ENCODE measurements around the gene INTS14.
"Not testable (repeated sequence)": the region's sequence is repeated elsewhere in the genome, so short reads cannot be mapped to it uniquely, and the experiment has no call there.

Gene INTS14

DNA sequence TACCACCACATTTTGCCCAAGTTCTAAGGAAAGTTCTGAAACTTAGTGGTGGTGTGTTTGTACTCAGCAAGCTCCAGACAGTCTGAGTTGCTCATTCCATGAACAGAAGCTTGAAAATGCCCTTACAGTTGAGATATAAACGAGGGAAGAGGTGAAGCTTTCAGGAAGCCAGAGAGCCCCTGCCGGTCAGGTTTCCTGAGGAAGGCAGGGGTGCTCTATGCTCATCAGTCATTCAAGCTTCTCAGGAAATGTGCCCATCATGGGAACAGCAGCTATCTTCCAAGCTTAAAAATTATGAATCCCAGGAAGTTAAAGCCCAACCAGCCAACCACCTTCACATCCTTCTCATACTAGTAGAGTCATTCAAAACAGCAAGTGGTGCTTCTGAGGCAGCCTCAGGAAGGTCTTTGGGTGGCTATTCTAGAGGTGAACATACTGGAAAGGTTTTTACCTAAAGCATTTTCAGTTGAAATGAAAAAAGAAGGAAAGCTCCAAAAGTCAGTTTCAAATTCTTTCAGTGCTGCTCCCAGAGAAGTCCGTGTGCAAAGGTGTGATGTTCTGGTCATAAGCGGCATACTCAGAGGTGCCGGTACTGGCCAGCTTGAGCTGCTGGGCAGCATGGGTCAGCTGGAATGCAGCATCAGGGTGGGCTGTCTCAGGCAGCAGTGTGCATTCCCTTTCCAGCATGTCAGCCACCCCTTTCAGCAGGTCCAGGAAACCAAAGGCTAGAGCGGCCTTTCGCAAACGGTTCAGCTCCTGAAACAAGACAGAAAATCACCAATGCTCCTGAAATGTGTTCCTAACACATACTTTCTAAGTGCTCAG is 31.8 kb downstream of the INTS14 start:
- DNase-seq (ENCODE audit: low read depth), result no peak

DNA sequence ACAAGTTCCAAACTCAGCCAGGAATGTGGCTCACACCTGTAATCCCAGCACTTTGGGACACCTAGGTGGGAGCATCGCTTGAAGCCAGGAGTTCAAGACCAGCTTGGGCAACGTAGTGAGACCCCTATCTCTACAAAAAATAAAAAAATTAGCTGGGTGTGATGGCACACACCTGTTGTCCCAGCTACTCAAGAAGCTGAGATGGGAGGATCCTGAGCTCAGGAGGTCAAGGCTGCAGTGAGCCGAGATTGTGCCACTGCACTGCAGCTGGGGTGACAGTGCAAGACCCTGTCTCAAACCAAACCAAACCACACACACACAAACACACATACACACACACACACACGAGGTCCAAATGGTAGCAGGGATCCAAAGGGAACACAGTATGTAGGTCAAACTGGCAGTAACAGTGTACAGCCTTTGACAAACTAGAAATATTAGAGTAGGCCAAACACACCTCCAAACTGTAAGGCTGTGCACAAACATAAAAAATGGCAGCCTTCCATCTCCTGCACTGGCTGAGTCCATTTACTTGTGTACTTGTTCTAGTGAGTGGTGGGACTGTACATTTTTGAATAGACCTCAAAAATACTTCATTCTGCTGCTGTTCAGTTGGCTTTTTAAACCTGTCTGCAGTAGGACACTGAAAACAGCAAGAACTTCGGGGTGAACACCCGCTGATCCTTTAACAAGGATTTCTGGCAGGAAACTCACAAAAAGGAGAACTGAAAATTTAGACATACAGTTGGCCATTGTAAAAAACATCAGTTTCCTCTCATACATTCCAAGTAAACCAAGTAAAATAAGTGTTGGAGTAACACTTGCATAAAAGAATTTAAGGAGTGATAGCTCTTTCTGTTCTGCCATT is 33.6 kb downstream of the INTS14 start:
- DNase-seq (ENCODE audit: low read depth), result no peak

DNA sequence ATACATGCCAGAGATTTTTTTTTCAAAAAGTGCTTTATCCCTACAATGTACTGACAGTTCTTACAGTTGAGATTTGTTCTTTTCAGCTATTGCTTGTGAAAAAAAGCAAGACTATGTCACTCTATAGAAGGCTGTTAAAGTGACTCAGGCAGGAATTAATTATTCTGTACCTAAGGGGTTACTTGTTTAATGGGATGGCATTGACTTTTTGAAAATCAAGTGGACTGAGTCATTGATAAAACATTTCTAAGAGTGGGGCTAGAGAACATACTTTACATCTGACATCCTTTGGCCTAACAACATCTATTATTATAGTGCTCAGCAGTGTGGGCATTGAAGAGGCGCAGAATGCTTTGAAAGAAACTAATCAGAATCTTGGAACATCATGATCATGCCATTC is 34.3 kb downstream of the INTS14 start:
- DNase-seq (ENCODE audit: low read depth), result no peak

DNA sequence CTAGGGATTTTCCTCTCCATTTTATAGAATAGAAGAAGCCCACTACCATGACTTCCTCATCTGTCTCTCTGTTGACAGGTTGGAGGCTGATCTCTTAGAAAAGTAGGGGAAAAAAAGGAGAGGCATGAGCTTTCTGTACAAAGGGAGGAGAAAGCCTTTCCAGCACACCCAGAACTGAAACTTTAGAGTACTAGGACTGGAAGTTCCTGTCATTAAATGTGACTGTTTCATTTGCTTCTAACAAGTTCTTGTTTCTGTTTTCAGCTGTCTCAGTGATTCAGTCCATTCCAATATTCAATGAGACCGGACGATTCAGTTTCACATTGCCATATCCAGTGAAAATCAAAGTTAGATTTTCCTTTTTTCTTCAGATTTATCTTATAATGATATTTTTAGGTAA is 39.0 kb downstream of the INTS14 start:
- DNase-seq (ENCODE audit: low read depth), result no peak

DNA sequence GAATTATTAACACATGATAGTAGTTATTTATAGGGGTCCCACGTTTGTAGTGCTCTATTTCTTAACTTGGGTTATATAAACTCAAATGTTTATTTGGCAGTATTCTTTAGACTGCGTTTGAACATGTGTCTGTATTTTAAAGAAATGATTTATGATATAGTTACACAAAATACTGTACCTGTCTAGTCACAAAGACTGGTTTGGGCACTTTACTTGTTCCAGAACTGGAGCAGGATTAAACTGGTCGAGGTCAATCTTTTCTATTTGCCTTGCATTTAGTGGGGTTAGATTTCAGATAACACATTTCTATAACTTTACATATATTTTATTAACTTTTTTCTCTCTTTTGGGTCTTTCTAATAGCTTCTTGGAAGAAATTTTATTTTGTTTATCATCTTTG is 41.2 kb downstream of the INTS14 start:
- DNase-seq (ENCODE audit: low read depth), result no peak

DNA sequence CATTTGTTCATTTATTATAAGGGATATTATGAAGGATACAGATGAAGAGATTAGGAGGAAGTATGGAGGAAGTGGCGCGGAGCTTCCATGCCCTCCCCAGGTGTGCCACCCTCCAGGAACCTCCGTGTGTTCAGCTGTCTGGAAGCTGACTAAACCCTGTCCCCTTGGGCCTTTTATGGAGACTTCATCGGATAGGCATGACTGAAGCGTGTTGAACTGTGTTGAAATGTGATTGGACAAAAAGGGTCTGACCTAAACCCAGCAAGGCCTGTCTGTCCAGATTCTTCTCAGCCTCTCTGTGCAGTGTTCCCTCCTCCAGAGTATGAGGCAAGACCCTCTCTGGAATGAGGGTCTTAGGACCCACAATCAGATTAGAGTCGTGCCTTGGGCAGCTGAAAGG is 49.0 kb downstream of the INTS14 start:
- no peak for DNase-seq (ENCODE audit: low read depth)

DNA sequence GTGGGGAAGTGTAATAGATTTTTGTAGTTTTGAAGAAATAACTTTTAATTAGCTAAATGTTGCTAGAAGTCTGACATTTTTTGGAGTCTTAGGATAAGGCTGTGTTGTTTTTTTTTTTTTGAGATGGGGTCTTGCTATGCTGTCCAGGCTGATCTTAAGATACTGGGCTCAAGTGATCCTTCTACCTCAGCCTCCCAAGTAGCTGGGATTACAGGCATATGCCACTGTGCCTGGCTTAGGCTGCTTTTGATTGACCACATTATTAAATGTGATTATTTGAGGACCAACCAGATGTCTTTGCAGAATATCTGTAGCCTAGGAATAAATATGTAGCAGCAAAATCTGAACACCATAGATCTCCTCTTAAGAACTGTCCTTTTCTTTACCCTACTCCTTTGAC is 51.0 kb downstream of the INTS14 start:
- no peak for DNase-seq (ENCODE audit: low read depth)

DNA sequence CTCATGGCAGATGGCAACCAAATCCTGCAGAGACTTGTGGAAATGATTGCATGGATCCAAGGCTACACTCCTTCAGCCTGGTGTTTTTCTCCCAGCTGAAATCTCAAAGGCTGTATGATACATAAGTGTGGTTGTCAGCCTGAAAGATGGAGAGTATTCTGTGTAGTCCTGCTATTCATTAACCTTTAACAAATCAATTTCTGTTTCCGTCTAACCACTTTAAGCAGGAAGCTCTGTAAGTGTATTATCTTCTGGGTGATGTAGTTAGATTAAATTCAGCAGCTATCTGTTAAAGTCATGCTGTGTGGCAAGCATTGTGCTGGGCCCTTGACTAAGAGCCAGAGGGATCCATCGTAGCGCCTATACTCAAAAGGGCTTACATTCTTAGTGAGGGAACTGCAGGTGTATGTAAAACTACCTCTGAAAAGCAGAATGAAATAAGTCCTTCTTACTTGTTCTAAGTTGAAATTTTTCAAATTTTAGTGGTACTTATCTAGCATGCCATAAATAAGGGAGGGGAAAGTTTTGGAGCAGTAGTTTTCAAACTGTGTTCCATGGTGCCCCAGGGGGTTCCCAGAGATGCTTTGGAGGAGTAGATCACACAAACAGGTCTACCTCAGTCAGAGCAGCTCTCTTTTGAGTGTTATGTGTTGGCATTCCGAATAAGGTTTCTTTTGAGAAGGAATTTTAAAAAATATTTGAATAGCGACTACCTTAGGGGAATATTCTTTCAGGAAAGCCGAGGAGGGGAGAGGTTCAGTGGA is 51.8 kb downstream of the INTS14 start:
- no peak for DNase-seq (ENCODE audit: low read depth)

DNA sequence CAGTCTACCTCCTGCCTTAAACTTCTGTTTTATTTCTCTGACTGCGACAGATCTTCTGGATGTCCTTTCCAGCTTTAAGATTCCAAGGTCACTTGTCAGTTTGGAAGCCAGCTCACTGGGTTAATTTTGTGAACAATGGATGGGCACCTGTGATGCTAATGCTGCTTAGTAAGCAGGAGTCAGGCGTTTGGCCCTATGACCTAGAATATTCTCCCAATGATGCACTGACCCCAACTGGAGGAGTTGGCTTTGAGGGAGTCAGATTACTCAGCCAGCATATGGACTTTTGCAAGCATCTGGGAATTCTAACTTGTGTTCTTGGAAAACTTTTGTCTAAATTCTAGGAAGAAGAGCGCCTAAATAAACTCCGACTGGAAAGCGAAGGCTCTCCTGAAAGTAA is 52.6 kb downstream of the INTS14 start:
- DNase-seq (ENCODE audit: low read depth), result no peak

DNA sequence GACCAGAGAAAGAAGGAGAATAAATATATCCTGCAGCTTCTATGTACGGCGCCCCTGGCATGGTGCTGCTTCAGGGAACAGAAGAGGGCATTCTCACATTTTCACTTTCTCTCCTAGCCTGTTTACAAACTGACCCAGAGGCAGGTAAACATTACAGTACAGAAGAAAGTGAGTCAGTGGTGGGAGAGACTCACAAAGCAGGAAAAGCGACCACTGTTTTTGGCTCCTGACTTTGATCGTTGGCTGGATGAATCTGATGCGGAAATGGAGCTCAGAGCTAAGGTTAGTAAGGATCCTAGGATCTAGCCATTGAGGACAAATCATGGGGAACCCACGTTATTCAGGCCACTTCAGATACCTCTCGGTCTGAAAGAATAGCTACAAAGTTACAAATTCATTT is 54.3 kb downstream of the INTS14 start:
- no peak for DNase-seq (ENCODE audit: low read depth)

DNA sequence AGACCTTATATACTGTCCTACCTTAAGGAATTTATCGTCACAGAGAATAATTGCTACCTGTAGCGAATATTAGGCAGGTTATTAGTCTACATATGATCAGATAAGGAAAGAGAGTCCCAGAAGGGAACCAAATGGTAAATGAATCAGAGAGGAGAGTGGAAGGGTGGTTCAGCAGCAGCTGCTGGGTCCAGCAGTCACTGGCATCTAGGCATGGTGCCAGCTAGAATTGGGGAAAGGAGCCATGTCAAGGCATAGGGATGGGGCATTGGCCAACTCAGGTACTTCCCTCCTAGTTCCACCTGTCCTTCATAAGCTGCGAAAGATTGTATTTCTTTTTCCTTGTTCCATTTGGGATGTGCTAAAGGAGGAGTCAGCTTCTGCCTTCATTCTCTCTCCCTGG is 57.2 kb downstream of the INTS14 start:
- DNase-seq (ENCODE audit: low read depth), result no peak

DNA sequence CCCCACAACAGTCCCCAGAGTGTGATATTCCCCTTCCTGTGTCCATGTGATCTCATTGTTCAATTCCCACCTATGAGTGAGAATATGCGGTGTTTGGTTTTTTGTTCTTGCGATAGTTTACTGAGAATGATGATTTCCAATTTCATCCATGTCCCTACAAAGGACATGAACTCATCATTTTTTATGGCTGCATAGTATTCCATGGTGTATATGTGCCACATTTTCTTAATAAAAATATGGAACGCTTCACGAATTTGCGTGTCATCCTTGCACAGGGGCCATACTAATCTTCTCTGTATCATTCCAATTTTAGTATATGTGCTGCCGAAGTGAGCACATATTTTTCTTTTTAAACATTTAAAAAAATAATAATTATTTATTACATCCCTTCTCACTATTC is 58.1 kb downstream of the INTS14 start:
- not testable (repeated sequence) for DNase-seq (ENCODE audit: low read depth)

DNA sequence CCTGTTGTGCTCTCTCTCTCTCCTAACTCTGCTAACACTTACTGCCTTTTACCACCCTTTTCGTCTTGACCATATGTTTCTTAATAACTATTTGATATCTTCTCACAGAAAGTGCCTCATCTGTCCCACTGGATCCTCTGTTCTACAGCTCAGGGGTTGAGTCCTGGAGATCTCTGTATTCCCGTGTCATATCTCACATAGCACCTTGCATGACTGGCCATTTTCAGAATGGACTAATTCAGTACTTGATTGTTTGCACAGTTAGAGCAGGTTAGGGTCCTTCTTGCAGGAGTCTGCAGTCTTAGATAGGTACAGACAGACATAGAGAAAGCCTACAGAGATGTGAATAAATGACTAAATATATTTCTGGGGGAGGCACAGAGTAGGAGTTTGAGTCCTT is 59.7 kb downstream of the INTS14 start:
- DNase-seq (ENCODE audit: low read depth), result no peak

DNA sequence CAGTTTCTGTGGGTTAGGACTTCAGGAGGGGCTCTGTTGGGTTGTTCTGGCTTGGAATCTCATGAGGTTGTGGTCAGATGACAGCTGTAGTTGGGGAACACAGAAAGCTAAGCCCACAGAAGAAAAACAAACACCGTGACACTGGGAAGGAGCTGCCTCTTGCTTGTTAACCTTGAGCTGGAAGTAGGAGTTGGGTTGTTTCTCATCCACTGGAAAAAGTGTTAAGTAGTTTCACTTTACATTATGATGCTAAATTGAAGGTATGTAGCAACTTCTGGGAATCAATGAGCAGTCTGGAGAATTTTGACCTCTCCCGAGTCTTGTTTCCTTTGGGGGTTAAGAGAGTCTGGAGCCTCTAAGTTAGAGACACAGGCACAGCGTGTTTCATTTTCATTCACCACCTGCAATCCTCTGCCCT is 60.2 kb downstream of the INTS14 start:
- no peak for DNase-seq (ENCODE audit: low read depth)

DNA sequence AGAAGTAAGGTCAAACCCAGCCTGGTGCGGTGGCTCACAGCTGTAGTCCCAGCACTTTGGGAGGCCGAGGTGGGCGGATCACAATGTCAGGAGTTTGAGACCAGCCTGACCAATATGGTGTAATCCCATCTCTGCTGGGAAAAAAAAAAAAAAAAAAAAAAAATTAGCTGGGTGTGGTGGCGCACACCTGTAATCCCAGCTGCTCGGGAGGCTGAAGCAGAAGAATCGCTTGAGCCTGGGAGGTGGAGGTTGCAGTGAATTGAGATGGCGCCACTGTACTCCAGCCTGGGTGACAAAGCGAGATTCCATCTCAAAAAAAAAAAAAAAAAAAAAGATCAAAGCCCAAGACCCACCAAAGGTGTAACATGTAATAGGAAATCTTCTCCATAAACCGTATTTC is 61.6 kb downstream of the INTS14 start:
- not testable (repeated sequence) for DNase-seq (ENCODE audit: low read depth)

DNA sequence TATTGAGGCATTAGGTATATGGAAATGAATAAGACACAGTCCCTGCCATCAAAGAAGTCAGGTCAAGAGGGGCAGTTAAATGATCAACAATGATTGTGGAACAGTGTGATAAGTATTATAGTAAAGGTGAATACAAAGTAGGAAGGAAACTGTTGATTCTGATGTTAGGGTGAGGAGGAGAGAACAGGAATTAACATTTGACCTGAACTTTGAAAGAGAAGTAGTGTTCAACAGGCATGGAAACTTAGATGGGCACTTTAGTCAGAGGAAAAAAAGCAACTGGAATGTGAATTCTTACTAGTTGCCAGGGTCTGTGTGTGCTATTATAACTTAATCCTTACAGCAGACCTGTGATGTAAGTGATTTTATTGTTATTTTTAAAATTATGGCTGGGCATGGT is 63.1 kb downstream of the INTS14 start:
- DNase-seq (ENCODE audit: low read depth), result no peak

DNA sequence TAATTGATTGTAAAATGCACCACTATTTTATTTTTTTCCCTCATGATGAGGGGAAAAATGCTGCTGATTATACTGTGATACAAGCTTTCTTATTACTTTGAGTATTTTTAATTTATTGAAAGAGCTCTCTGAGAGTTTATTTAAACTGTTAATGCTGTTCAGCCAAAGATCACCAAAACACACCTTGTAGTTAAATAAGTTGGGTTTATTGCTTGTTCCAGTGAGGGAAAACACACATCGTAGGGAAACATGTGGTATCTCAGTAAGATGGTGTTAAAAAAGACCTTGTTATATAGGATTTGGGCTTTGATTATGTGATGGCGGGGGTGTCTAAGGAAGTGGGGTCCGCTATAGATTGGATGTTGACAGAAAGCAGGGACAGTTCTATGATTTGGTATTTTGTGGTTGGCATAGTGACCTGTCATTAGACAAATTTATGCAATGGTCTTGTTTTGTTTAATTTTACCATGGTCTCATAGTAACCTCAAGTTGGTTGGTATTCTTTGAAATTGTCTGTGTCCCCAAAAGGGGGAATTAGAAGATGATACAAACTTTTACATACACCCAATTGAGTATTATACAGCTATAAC is 69.6 kb downstream of the INTS14 start:
- no peak for DNase-seq (ENCODE audit: low read depth)

DNA sequence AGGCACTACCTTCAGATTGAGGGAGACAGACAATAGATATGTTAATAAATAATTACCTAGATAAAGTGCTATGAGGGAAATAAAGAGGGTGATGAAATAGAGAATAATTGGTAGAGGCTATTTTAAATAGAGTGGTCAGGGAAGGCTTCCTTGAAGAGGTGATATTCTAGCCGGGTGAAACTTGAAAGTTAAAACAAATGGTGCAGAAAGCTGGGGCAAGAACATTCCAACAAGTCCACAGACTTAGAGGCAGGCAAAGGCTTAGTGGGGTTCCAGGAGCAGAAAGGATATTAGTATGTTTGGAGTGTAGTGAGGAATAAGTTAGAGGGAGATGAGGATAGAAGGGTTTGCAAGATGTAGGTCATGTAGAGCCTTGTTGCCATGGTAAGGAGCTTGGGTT is 70.6 kb downstream of the INTS14 start:
- DNase-seq (ENCODE audit: low read depth), result no peak

DNA sequence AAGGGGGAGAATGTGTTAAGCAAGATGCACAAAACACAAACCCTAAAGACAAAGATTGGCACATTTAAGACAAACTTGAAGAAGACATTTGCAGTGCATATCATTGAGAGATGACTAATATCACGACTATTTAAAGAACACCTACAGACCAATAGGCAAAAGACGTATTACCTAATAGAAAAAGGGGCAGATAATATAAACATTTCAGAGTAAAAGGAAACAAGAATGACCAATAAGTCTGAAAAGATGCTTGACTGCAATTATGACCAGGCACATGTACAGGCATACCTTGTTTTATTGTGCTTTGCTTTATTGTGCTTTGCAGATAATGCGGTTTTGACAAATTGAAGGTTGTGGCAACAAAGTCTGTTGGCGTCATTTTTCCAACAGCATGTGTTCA is 75.7 kb downstream of the INTS14 start:
- no peak for DNase-seq (ENCODE audit: low read depth)

DNA sequence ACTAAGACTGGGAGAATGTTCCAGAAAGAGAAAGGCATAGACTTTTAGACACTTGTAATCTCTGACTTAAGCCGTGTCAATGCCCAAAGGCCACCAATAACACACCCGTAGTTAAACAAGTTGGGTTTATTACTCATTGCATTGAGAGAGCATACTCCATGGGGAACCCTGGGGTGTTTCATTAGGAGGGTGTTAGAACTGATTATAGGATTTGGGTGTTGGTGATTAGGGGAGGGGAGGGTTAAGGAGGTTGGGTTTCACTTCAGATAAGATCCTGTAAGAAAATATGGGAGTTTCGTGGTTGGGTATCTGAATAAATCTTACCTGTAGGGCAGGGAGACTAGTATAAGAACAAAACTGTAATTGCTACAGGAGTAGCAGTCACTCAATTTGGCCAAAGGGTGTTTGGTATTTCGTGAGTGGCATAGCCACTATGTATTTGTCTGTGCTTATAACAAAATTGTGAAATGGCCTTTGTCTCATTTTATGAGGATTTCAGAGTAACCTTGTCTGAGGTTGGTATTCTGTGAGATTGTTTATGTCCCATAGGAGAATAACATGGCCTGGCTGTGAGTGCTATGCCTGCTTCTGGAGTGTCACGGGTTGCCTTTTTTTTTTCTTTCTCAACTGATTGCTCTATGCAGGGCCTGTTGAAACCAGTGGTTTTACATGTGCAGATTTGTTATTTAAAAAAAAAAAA is 77.7 kb downstream of the INTS14 start:
- no peak for DNase-seq (ENCODE audit: low read depth)

DNA sequence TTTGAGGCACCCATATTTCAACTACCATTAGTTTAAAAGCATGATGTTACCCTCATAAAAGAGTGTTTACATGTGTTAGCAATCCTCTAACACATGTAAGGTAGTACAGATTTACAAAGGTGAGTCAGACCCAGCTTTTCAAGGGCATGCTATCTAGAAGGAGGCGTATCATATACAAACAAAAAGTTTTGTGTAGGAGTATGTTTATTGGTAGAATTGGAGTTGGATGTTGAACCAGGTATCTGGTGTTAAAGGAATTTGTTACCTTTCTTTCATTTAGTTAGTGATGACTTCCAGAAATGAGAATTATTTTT is 78.2 kb downstream of the INTS14 start:
- no peak for DNase-seq (ENCODE audit: low read depth)

Measured in T follicular helper cell (primary cell).